Prostate gland (tissue), 2 donors: ENCODE measurements around the gene DSTN.

Source experiments
- POLR2A ChIP-seq: fragments of 450-650 bp; IDR thresholded peaks from one replicate; pipeline ENCODE4 v1.6.1; 2016; ENCODE audit warnings: antibody characterized with exemption, mild to moderate bottlenecking
- POLR2AphosphoS5 ChIP-seq: sonication (generic); formaldehyde crosslinking; IDR thresholded peaks from one replicate; pipeline ENCODE4 v1.6.1; 2017; ENCODE audit warnings: antibody characterized with exemption
- TF ChIP-seq, protein P1 (sequence below), 4 experiments: fragments of 200-600 bp in 2 of 4; fragments of 450-650 bp in 2 of 4; sonication (generic) in 2 of 4; IDR thresholded peaks; 1 replicate in 3 of 4; 2 replicates in 1 of 4; pipeline ENCODE4 v1.5.1; 2016 to 2019; ENCODE audit warnings: antibody characterized with exemption in 4 of 4, mild to moderate bottlenecking in 2 of 4, moderate library complexity in 2 of 4

DNA sequence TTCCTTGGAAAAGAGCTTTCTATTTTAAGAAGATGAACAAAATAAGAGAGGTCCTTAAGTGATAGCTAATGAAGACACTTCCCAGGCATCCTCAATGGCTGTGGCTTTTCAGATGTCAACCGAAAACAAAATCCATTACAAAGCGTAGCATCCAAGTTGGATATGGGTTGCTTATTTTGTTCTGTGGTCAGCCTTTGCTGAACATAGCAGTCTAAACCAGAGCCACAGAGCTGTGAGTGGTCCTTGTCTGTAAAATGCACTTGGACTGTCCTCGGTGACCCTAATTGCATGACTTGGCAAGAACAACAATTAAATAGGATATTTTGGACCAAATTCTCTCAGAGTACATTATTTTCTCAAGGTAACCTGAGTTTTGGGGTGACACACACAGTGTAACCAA, 28.3 kb upstream of the DSTN start:
- TF ChIP-seq POLR2AphosphoS5 (no peak), POLR2A (no peak)
- TF ChIP-seq, protein P1, sequence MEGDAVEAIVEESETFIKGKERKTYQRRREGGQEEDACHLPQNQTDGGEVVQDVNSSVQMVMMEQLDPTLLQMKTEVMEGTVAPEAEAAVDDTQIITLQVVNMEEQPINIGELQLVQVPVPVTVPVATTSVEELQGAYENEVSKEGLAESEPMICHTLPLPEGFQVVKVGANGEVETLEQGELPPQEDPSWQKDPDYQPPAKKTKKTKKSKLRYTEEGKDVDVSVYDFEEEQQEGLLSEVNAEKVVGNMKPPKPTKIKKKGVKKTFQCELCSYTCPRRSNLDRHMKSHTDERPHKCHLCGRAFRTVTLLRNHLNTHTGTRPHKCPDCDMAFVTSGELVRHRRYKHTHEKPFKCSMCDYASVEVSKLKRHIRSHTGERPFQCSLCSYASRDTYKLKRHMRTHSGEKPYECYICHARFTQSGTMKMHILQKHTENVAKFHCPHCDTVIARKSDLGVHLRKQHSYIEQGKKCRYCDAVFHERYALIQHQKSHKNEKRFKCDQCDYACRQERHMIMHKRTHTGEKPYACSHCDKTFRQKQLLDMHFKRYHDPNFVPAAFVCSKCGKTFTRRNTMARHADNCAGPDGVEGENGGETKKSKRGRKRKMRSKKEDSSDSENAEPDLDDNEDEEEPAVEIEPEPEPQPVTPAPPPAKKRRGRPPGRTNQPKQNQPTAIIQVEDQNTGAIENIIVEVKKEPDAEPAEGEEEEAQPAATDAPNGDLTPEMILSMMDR (IDR thresholded peaks at IDR 0.05), result no peak
